HG03520 (cell line): ENCODE measurements around the gene PIGK.
A peak's percentile ranks its signal among the peaks of the same experiment; 100 is the strongest.
"Not testable (repeated sequence)": the region's sequence is repeated elsewhere in the genome, so short reads cannot be mapped to it uniquely, and the experiment has no call there.

ENCODE experiments used
- ATAC-seq: cut with Tn5 transposase; IDR thresholded peaks from one replicate; pipeline ENCODE4 v1.9.1; 2021; ENCODE audit warnings: mild to moderate bottlenecking, moderate library complexity; ENCODE audit not compliant: unreplicated experiment

PIGK gene

GRCh38 chr1:77219166-77219887, at the start of gene PIGK:
Gene PIGK (minus strand): TSS chr1:77219430. CDS start chr1:77219402, 28 bp downstream.
- peak; percentile 92 for ATAC-seq

GRCh38 chr1:77267035-77267434, 47.8 kb upstream of the PIGK start:
- no peak for ATAC-seq

GRCh38 chr1:77265180-77265579, 46.0 kb upstream of the PIGK start:
- no peak for ATAC-seq

- no peak for ATAC-seq
Measured at GRCh38 chr1:77263708-77264107, 44.5 kb upstream of the PIGK start.

GRCh38 chr1:77253211-77253610, 34.0 kb upstream of the PIGK start:
- no peak for ATAC-seq

GRCh38 chr1:77250126-77250525, 30.9 kb upstream of the PIGK start:
- no peak for ATAC-seq

GRCh38 chr1:77245830-77246229, 26.6 kb upstream of the PIGK start:
- no peak for ATAC-seq

GRCh38 chr1:77239311-77239710, 20.1 kb upstream of the PIGK start:
- ATAC-seq: no peak

- no peak for ATAC-seq
Measured at GRCh38 chr1:77238462-77238861, 19.2 kb upstream of the PIGK start.

GRCh38 chr1:77234943-77235342, 15.7 kb upstream of the PIGK start:
- ATAC-seq: no peak

- ATAC-seq: no peak
Measured at GRCh38 chr1:77234096-77234495, 14.9 kb upstream of the PIGK start.

GRCh38 chr1:77232829-77233228, 13.6 kb upstream of the PIGK start:
- no peak for ATAC-seq

GRCh38 chr1:77230051-77230450, 10.8 kb upstream of the PIGK start:
- no peak for ATAC-seq

- no peak for ATAC-seq
Measured at GRCh38 chr1:77228836-77229235, 9.6 kb upstream of the PIGK start.

GRCh38 chr1:77227381-77227780, 8.2 kb upstream of the PIGK start:
- no peak for ATAC-seq

GRCh38 chr1:77222496-77222895, 3.3 kb upstream of the PIGK start:
- no peak for ATAC-seq

- no peak for ATAC-seq
Measured at GRCh38 chr1:77220687-77221463, 1.6 kb upstream of the PIGK start.

- ATAC-seq: peak; percentile 31
Measured at GRCh38 chr1:77218477-77219165, 609 bp downstream of the PIGK start.

- not testable (repeated sequence) for ATAC-seq
Measured at GRCh38 chr1:77204043-77204442, 15.2 kb downstream of the PIGK start.

- ATAC-seq: no peak
Measured at GRCh38 chr1:77202751-77203150, 16.5 kb downstream of the PIGK start.

GRCh38 chr1:77200806-77201205, 18.4 kb downstream of the PIGK start:
- no peak for ATAC-seq

GRCh38 chr1:77200293-77200692, 18.9 kb downstream of the PIGK start:
- ATAC-seq: no peak
